Brain pericyte (primary cell): Measurements from ENCODE around the gene JUNB.
"Not testable (repeated sequence)": the region's sequence is repeated elsewhere in the genome, so short reads cannot be mapped to it uniquely, and the experiment has no call there.

Source experiments
- DNase-seq: peaks from one replicate; pipeline ENCODE4 v3.0.0-alpha.2; 2012; ENCODE audit warnings: low read depth, low spot score

JUNB gene

GRCh38 chr19:12804051-12804450, 12.8 kb downstream of the JUNB start:
- no peak for DNase-seq

- DNase-seq, result no peak
These were observed 15.2 kb downstream of the JUNB start, which contains the start of gene RNASEH2A for GRCh38 chr19:12806242-12807081. Gene RNASEH2A (plus strand): TSS chr19:12806584. CDS start chr19:12806674, 90 bp downstream.

DNA sequence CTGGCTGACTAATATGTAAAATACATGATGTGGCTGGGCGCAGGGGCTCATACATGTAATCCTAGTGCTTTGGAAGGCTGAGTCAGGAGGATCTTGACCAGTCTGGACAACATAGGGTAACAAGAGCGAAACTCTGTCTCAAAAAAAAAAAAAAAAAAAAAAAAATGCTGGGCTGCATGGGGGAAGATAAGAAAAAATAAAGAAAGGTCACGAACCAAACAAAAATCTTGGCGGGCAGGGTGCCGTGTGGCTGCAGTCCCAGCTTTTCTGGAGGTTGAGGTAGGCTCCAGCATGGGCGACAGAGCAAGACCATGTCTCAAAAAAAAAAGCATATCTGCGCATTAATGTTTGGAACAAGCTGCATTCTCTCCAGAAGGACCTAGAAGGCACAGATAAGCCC, 23.8 kb downstream of the JUNB start:
- no peak for DNase-seq

DNA sequence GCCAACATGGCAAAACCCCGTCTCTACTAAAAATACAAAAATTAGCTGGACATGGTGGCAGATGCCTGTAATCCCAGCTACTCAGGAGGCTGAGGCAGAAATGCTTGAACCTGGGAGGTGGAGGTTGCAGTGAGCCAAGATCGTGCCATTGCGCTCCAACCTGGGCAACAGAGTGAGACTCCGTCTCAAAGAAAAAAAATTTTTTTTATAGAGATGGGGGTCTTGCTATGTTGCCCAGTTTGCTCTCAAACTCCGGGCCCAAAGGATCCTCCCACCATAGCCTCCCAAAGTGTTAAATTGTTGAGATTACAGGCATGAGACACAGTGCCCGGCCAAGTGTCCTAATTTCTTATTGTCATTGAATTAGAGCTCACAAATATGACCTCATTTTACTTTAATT, 25.9 kb downstream of the JUNB start:
- DNase-seq, result not testable (repeated sequence)

DNA sequence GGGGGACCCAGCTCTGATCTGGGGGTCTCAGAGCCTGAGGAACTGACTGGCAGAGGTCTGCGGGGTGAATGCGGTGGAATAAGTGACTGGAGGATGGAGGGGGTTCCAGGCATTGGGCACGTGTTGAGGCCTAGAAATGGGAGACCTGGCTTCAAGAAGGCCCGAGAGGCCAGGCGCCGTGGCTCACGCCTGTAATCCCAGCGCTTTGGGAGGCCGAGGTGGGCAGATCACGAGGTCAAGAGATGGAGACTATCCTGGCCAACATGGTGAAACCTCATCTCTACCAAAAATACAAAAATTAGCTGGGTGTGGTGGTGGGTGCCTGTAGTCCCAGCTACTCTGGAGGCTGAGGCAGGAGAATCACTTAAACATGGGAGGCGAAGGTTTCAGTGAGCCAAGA, 26.5 kb downstream of the JUNB start:
- not testable (repeated sequence) for DNase-seq

DNA sequence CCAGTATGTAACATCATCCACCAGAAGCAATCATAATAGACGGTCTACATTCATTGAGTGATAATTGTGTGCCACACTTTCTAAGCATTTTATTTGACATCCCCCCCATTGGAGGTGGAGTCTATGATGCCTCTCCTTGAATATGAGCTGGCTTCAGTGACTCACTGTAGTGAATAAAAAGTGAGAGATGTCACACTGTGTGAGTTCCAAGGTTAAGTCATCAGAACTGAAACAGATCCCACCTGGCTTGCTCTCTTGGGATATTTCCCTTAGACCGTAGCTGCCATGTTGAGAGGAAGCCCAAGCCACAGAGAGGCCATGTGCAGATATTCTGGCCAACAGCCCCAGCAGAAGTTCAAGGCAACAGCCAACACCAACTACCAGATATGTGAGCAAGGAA, 30.5 kb downstream of the JUNB start:
- no peak for DNase-seq

GRCh38 chr19:12825254-12826131, 34.2 kb downstream of the JUNB start:
- DNase-seq, result no peak

DNA sequence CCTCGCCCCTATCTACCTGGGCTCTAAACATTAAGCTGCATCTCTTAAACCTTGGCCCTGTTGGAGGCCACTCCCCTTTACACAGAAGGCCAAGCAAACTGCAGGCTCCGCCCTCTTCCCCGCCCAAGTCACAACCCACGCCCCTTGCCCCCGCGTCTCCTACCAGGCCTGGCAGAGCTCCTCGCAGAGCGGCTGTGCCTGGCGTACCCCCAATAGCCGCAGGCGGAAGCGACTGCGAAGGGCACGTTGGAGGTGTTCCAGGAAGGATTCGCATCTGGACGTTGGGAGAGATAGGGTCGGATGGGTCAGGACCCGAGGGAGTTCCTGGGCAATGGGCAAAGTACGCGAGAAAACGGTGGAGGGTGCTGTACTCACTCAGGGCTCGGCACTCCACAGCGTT, 37.2 kb downstream of the JUNB start:
- no peak for DNase-seq

DNA sequence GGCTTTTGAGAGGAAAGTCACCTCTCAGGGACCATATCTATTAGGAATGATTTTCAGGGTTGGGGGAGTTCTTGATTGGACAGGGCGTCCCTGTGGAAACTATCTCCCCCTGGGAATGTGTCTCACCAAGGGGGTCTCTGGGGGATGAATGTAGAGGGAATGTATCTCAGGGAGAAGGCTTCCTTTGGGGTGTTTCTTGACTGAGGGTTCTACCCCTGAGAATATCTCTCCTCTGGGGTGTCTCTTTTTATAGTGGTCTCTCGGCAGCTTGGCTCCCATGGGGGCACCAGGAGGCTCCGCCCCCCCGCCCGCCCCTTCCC, 42.1 kb downstream of the JUNB start:
- no peak for DNase-seq

- no peak for DNase-seq
These were observed 42.7 kb downstream of the JUNB start for GRCh38 chr19:12833738-12834565.

DNA sequence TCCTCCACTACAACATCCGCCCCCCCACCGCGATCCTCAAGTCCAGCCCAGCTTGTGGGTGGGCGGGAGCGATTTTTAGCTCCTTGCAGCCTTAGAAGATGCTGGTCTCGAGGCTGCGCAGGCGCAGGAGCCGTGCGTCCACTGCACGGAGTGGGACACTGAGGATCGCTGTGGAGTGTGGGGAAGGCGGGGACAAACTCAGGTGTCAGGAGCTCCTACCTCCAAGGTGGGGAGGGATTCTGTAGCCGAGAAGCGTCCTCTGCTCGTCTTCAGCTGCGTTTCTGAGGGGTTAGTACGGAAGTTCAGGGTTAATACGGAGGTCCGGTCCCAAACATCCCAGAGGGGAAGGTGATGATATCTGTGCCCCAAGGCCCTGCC, 43.3 kb downstream of the JUNB start, which contains the start of gene RTBDN:
RTBDN (minus strand) TSS at position 14 of the 378 bp plus-strand sequence. CDS start 4,600 bp downstream, outside the sequence.
- no peak for DNase-seq

DNA sequence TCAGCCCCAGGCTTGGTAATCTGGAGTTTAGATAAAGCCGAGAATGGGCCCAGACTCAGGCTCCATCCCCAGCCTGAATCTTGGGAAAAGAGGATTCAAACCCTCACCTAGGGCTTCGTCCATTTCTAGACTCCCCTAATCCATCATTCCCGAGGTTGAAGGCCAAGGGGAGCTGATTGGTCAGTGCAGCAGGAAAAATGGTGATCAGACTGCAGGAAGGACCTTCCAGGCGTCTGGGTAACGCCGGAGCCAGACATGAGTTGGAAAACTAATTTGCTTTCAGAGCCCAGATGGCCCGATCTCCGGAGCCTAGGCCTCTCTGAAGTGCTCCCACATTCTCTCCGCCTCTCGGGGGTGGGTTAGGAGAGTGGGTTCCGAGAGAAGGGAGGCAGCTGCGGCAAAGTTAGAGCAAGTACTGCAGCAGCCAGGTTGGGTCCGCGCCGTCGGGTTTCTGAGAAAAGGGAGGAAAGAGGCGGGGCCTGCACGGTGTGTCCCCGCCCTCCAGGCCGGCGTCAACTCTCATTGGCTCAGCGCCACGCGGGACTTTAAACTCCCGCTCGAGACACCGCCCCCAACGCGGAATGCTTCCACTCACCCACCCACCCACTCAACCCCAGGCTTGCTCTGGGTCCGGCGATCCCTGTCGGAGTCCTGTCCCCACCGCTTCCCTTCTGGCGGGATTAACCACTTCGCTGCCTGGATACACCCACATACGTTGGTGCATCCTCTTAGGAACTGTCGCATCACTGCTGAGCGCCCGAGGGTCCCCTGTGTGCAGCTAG, 43.9 kb downstream of the JUNB start:
- DNase-seq, result no peak

GRCh38 chr19:12836529-12836863, 45.2 kb downstream of the JUNB start:
- DNase-seq, result no peak

GRCh38 chr19:12837225-12837624, 45.9 kb downstream of the JUNB start:
- no peak for DNase-seq

DNA sequence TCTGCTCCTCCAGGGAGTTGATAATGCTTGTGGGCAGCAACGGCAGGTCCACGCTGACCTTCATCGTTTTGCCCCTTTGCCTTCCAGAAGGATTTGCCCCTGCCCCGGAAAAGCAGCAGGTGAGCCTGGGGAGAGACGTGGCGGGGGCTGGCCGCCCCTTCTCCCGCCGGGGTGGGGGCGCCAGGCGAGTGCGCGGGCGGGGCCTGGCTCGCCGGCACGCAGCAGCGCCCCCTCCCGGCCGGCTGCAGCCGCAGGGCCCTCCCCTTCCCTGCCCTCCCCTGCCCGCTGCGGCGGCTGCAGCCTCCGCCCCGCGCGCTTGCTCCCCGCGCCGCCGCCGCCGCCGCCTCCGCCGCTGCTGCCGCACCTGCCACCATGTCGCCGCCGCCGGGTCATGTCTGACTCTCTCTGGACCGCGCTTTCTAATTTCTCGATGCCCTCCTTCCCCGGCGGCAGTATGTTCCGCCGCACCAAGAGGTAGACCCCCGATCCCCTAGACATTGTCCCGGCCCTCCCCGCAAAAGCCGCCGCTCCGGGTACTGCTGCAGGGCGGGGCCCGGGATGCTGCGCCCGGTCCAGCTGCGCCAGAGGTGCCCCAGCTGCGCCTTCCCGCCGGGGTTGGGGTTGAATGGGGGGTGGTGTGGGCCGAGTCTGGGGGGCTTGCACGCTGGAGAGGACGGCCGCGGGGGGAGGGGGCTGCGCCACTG, 47.0 kb downstream of the JUNB start, which contains the start of gene MAST1:
MAST1 (plus strand) TSS at position 334 of the 704 bp plus-strand sequence; CDS start at position 392, 58 bp downstream.
- no peak for DNase-seq

GRCh38 chr19:12838886-12839756, 47.8 kb downstream of the JUNB start:
- no peak for DNase-seq

- no peak for DNase-seq
These were observed 49.1 kb downstream of the JUNB start for GRCh38 chr19:12840091-12841079.

- DNase-seq, result no peak
These were observed 49.8 kb downstream of the JUNB start for GRCh38 chr19:12841094-12841493.
